HG03342 (cell line): ENCODE data around the gene ZNF750.

ENCODE experiments used
- ATAC-seq: cut with Tn5 transposase; IDR thresholded peaks from one replicate; pipeline ENCODE4 v1.9.1; 2021; ENCODE audit warnings: mild to moderate bottlenecking, moderate library complexity; ENCODE audit not compliant: unreplicated experiment

Gene ZNF750

DNA sequence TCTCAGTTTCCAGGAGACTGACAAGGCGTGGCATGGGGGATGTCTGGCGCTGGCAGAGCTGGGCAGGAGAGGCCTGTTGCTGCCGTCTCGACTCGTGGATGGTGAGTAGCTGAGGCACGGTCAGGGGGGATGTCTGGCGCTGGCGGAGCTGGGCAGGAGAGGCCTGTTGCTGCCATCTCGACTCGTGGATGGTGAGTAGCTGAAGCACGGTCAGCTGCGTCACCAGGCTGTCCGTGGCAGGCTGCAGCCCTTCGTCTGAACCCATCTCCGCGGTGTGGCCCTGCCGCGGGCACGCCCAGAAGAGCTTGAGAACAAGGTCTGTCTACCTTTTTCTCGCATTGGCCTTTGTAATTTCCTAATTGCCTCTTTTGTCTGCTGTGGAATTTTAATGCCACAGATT is 25.0 kb downstream of the ZNF750 start:
- no peak for ATAC-seq

DNA sequence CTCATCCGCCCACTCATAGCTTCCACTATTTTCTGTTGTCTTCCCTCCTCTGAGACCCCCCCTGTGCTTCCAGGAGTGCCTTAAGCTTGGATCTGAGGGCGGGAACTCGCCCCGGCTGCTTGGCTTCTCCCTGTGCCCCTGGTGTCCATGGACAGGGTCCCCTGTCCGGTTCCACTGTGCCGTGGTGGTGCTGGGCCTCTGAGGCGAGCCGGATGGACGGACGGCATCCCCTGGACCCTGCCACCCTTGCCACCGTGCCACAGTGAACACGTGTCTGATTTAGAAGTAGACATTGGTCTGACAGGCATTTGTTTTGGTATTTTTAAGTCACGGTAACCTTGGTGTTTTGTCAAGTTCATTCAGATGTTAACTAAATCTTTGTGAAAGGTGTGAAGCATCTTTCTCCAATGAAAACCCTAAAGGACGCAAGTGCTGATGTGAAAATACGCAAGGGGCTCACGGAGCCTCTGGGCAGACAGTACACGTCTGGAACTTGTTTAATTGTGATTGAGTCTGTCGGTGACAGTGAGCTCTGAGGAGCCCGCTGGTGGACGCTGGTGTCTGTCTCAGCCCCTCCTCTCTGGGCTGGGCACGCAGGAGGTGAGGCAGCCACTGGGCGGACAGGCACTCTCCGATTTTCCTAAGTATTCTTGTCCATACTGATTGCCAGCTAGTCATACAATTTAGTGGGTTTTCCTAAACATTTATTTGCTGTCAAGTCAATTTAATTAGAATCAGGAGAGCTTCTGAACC is 26.3 kb downstream of the ZNF750 start:
- no peak for ATAC-seq

DNA sequence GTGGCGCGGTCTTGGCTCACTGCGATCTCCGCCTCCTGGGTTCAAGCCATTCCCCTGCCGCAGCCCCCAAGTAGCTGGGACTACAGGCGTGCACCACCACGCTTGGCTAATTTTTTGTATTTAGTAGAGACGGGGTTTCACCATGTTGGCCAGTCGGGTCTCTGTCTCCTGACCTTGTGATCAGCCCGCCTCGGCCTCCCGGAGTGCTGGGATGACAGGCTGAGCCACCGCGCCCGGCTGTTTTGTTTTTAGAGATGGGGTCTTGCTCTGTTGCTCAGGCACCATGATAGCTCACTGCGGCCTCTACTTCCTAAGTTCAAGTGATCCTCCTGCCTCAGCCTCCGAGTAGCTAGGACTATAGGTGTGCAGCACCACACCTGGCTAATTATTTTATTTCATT is 27.2 kb downstream of the ZNF750 start:
- no peak for ATAC-seq

DNA sequence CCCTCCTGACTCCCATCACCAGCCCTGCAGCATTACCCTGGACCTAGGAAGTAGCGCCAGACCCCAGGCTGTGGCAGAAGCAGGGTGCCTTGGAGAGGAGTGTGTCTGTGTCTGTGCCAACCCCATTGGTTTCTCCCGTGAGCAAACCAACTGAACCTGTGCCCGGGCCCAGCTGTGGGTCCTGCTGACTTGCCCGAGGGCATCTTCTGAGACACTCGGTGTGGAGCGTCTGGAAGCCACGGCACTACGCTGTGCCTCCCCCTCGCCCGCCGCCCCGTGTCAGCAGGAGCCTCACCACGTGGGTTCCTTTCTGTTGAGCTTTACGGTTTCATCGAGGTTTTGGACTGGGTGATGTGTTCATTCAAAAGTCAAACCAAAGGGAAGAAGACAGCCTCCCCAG is 27.8 kb downstream of the ZNF750 start:
- no peak for ATAC-seq

DNA sequence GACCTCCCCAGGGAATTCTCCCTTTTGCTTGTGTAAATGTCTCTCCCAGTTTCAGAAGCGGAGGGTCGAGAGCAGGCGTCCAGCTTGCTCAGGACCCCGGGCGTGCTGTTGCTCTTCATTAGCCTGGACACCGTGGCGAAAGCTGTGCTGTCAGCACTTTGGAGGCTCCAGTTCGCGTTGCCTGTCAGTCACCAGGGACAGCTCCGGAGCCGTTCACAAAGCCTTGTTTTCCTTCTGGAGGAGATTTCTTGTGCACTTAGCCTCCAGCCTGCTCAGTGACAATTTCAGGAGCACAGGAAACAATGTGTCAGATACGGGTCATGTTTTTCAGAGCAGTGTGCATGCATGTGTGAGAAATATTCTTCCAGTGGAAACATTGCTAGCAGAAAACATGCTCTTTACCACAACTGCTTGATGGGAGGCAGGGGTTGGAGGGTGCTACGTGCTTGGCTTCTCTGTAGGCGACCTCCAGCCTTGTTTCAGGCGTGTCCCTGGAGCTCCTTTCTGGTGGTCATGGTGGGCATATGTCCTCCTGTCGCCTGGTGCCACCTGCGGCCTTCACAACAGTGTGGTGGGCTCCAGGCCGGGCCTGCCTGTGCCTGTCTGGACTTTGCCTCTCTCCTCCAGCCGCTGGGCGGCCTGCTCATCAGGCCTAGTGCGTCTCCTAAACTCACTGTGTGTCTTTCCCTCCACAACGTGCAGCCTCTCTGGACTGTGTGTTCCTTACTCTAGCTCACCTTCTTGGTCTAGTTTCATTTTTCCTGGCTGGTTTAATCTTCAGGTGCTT is 29.0 kb downstream of the ZNF750 start:
- ATAC-seq, result no peak

DNA sequence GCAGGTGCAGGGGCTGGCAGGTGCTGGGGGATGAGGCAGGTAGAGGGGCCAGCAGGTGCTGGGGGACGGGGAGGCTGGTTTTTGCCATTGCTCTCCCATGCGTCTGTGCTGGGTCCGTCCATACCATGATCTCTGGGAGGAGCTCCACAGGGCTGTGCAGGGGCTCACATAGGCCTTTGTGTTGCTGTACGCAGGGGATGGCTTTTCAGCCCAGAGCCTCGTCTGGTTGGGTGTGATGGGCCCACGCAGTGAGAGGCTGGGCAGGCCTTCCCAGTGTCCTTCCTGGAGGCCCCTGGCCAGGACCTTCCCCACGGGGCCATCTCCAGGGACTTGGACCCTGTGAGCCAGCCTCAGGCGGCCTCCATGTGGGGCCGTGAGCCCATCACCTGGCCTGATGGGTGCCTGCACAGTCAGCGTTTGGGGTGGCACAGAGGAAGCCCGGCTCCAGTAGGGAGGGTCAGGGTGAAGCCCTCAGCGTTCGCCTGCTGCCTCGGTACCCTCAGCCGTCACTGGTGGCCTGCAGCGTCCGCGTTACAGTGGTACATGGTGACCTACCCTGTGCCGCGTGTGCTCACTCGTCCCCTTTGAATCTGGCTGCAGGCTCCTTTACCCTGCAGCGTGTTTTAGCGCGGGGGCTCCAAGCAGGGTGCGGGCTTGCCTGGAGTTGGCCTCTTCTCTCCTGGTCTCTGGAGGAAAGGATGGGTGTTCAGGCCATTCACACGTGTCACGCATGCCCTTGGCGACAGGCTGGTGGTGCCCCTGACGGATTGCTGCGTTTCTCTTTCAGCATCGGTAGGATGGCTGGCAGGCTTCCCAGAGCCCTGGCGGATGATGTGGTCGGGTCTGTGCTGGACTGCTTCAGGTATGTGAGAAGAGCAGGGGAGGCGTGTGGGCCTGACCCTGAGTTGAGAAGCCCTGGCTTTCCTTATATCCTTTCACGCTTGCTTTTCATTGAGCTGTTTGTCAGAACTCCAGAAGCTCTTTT is 30.6 kb downstream of the ZNF750 start:
- ATAC-seq, result no peak

DNA sequence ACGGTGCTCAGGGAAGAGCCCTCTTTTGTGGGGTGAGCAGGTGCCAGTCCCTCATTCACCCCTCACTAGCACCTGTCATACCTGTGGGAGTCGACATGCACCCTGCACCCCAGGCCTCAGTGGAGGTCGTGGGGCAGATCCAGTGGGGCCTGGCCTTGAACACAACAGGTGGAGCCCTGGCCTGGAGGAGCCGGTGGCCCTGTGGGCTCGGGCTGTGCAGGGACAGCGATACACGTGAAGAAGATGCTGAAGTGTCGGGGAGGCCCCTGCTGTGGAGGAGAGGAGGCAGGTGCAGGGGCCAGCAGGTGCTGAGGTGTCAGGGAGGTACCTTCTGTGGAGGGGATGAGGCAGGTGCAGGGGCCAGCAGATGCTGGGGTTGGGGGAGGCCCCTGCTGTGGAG is 31.8 kb downstream of the ZNF750 start:
- ATAC-seq, result no peak

DNA sequence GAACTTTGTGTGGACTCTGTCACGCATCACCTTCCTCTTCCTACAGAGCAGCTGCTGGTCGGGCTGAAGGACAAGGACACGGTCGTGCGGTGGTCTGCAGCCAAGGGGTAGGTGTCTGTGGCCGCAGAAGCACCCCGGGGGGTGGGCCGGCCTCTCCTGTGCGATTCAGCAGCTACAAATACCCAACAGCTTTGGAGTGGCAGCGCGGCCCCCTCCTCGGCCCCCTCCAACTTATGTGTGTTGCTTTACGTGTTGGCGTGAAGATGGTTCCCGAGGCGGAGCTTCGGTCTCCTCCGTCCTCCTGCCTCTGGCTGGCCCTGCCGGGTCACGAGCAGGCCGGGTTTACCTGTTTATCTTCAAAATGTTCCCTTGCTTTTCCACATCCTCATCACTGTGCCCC is 32.3 kb downstream of the ZNF750 start:
- no peak for ATAC-seq

DNA sequence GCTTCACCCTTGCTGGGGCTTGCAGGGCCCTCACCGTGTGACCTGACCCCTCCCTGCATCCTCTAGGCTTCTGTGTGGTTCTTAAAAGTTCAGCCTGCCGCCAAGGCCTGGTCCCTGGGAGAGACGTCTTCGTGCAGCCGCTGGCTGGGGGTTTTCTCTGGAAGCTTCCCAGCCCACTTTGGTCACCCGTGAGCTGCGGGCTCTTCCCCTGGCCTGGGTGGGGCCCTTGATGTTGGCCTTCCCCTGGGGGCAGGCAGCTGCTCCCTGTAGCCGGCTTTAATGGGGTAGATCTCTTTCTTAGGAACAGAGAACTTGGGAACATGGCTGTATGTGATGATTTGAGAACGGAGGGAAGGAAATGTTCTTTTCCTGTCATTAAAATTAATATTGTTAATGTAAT is 32.7 kb downstream of the ZNF750 start:
- ATAC-seq, result no peak

DNA sequence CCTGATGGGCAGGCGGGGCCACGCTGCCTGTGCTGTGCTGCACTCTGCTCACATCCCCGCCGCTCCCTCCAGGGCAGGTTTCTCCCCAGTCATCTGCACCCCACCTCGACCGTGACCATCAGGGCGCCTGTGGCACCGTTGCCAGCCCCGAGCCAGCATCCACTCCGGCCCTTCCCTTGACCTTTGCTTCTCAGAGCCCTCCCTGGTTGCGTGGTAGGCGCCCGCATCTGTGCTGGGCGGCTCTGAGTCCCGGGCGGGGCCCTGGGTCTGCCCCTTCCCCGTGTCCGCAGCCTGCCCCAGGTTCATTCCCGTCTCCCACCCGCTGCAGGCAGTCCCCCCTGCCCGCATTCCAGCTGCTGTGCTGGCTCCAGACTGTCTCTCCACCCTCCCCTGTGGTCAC is 33.2 kb downstream of the ZNF750 start:
- no peak for ATAC-seq

DNA sequence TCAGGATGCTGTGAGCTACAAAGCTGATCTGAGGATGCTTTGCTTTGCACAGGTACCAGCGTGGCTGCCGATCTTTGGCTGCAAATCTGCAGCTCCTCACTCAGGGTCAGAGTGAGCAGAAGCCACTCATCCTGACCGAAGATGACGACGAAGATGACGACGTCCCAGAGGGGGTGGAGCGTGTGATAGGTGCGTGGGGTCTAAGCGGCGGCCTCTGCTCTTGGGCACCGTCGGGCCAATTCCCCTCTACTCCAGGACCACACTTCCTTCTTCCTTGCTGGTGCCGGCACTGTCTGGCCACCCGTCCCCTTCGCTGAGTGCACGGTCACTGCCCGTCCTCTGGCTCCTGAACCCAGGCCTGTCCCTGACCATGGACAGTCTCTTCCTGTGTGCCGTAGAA is 34.0 kb downstream of the ZNF750 start:
- ATAC-seq, result no peak

DNA sequence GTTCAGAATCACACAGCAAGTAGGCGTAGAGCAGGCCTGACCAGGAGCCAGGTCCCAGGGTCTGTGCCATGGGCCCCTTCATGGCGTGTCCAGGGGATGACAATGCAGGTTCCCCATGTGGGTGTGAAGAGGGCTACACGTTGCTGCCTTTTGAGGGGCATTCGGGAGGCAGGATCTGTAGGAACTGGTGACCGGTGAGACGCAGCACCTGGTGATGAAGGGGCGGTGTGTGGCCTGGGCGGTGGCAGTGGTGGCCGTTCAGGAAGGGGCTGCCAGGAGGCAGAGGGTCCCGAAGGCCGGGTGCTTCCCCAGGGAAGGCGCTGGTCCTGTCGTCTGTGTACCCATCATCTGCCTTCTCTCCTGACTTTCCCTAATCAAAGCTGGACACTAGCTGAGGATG is 34.6 kb downstream of the ZNF750 start:
- no peak for ATAC-seq

DNA sequence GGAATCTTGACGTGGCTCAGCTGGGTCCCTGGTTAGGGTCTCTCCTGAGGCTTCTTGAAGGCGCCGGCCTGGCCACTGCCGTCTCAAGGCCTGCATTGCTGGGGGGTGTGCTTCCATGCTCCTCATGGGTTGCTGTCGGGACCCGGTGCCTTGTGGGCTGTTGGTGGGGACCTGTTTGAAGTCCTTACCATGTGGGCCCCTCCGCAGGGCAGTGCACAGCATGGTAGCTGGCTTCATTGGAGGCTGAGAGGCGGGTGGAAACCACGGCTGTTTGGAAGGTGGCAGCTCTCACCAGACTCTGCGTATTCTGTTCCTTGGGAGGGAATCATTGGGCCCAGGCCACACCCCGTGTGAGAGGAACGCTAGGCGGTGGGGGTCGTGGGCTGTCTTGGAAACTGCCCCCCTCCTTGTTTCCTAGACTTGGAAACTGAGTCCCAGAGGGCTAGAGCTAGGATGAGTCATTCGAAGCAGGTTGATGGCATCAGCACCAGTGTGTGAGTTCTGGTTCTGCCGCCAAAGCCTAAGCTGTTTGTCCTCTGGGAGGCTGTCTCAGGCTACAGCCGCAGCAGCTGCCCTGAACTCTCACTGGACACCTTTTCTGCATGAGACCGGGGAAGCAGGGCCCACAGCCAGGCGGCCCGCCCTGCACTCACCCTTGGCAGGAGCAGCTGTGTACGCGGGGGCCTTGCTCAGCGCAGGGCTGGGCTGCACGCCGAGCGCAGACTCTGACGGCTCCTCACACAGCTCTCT is 35.2 kb downstream of the ZNF750 start:
- ATAC-seq, result no peak

DNA sequence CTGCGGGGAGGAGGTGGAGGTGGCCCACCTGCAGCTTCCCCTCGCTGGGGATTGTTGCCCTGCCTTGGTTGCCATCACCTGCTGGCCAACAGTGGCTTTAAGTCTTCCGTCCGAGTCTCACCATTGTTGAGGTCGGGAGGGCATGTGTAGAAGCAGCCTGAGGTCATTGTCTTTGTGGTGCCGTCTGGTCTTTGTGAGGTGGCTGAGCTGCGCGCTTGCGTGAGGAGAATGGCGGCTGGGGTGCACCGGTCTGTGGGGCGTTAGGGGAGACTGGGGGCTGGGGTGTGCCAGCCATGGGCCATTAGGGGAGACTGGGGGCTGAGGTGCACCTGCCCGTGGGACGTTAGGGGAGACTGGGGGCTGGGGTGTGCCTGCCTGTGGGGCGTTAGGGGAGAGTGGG is 36.2 kb downstream of the ZNF750 start:
- ATAC-seq, result no peak

DNA sequence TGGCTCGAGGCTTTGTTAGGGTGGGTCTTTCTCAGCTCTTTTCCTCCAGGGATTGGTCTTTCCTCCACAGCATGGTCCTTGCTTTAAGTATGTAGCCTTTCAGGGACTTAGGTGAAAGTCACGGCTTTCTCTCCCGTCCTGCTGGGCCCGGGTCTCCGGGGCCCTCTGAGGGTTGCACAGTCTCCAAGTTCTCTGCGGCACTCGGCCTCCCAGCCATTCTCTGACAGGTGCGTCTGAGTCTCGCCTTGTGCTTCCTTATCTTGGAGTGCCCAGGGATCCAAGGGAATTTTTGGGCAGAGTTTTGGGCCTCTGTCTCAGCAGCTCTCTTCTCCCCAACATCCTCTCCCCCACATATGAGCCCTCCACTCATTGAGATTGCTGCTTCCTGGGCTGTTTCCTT is 36.6 kb downstream of the ZNF750 start:
- ATAC-seq, result no peak

DNA sequence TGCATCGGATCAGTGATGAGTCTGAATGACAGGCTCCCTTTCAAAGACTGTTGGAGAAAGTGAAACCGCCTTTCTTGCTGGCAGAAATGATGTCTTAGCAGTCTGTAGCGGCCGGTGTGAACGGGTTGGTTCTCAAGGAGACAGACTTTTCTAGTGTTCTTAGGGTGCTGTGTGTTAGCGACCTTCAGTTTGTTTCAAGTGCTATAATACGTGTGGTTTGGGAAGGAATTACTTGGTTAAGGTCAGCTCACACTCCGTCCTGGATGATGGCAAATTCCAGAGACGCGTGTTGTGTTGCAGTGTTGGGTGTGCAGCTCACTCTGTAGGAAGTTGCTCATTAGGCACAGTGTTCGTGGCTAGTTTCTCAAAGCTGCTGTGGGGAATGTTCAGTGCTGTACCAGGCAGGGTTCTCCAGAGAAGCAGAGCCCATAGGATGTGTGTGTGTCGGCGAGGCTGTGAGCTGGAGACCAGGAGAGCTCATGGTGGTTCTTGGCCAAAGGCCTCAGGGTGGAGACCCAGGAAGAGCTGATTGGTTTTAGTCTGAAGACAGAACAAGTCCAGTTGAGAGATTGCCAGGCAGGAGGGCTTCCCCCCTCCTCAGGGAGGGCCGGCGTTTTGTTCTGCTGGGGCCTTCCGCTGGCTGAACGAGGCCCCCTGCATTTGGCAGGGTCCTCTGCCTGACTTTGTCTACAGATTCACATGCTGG is 37.6 kb downstream of the ZNF750 start:
- no peak for ATAC-seq

DNA sequence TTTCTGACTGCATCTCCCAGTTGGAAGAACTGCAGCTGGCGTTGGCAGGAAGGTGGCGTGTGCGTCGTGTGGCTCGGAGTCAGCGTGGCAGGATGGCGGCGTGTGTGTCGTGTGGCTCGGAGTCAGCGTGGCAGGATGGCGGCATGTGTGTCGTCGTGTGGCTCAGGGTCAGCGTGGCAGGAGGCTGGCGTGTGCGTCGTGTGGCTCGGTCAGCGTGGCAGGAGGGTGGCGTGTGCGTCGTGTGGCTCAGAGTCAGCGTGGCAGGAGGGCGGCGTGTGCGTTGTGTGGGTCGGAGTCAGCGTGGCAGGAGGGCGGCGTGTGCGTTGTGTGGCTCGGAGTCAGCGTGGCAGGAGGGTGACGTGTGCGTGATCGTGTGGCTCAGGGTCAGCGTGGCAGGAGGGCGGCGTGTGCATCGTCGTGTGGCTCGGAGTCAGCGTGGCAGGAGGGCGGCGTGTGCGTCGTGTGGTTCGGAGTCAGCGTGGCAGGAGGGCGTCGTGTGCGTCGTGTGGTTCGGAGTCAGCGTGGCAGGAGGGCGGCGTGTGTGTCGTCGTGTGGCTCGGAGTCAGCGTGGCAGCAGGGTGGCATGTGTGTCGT is 38.3 kb downstream of the ZNF750 start:
- no peak for ATAC-seq

DNA sequence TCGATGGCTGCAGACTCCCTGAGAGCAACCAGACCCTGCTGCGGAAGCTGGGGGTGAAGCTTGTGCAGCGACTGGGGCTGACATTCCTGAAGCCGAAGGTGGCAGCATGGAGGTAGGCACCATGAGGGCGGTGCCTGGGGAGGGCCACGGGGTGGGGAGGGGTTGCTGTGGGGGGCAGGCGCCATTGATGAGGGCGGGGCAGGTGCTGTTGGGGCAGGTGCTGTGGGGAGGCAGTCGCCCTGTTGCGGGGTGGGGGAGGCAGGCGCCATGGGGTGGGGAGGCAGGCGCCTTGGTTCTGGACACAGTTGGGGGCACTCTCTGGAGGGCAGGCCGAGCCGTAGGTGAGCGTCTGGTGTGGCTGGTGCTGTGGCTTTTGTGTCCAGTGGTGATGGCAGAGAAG is 38.9 kb downstream of the ZNF750 start:
- no peak for ATAC-seq

DNA sequence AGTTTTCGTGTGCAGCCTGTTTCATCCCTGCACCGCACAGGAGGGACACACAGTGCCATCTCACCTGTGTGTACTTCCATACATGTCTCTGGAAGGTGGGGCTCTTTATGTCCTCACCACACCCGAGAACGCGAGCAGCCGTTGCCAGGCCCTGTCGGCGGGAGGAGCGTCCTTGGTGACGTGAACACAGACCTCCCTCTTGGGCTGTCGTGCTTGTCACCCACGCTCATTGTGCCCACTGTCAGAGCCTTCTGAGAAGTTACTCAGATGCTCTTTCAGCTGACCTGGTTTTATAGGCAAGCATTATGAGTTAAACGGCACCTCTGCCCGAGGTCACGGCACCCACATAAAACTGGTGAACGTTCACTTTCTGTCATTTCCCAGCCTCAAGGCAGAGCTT is 40.2 kb downstream of the ZNF750 start:
- no peak for ATAC-seq

DNA sequence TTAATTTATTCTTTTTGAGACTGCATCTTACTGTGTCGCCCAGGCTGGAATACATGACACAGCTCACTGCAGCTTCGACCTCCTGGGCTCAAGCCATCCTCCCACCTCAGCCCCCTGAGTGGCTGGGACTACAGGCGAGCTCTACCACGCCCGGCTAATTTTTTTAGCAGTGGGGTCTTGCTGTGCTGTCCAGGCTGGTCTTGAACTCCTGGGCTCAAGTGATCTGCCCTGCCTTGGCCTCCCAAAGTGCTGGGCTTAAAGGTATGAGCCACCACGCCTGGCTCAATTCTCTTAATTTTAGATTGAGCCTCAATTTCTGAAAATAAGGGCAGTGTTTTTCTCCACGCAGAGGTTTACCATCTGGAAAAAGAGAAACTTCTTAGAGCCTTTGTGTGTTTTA is 41.1 kb downstream of the ZNF750 start:
- no peak for ATAC-seq
